GM19395 (cell line): Measurements from ENCODE around the gene FHIP2A.
"Not testable (repeated sequence)": the region's sequence is repeated elsewhere in the genome, so short reads cannot be mapped to it uniquely, and the experiment has no call there.

ENCODE experiments used
- ATAC-seq: cut with Tn5 transposase; IDR thresholded peaks from one replicate; pipeline ENCODE4 v1.9.1; 2021; ENCODE audit warnings: mild to moderate bottlenecking, moderate library complexity; ENCODE audit not compliant: unreplicated experiment

FHIP2A gene

DNA sequence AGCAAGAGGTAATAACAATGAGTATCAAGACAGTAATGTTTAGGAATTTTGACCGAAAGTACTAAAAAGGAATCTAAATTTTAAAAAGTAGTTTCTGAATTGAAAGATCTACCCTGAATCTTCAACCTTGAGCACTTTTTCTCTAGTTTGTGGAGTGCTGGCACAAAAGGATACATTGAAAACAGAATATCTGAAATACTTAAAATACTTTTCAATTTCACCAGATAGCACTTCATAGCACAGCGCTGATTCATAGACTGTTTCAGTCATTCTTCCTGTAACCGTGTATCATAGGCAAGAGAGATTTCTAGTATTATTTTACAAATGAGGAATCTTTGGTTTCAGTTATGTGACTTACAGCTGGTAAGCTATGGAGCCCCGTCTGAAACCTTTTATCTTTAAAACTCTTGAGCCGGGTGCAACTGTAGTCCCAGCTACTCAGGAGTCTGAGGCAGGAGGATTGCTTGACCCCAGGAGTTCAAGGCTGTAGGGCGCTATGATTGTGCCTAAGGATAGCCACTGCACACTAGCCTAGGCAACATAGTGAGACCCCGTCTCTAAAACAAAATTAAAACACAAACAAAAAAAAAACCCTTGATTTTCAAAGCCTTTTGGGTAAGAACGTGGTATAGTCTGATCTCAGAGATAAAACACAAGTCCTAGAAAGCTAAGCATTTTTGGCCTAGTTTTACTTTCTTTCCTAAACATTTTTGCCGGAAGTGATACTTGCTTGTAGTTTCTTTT, 35.1 kb downstream of the FHIP2A start:
- no peak for ATAC-seq

DNA sequence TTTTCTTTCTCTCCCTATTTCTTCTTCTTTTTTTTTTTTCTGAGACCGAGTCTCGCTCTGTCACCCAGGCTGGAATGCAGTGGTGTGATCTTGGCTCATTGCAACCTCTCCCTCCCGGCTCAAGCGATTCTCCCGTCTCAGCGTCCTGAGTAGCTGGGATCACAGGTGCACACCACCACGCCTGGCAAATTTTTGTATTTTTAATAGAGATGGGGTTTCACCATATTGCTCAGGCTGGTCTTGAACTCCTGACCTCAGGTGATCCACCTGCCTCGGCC, 35.6 kb downstream of the FHIP2A start:
- ATAC-seq: not testable (repeated sequence)

DNA sequence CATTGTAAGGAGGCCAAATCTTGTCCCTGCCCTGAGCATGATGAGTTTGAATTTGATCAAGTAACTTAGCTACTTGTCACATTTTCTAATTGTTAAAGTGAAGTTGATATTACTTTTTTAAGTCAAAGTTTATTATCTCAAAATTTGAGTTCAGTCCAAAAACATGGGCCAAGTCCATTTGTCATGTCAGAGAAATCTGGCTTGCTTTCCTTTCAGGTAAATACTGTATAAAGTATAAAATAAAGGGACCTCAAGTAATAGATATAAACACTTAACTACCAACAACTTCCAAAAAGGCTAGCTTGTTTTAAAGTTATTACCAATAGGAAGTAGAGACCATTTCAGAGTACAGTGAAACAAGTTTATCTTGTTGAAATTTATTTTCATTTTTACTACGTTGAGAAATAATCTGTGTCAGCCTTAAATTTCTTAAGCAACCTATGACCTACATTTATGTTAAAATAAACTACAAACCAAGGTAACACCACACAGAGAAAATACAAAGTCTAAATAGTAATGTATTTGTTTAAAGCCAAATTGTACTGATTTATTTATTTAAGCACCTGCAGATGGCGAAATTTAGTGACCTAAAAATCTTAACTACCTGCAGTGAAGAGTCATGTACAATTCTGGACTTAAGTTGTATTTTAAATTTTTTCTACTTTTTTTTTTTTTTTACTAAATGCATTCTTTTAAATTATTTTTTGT, 36.5 kb downstream of the FHIP2A start:
- no peak for ATAC-seq

- no peak for ATAC-seq
Observed at GRCh38 chr10:114859222-114859621, 37.6 kb downstream of the FHIP2A start.

- no peak for ATAC-seq
Observed at GRCh38 chr10:114862456-114862855, 40.9 kb downstream of the FHIP2A start.

DNA sequence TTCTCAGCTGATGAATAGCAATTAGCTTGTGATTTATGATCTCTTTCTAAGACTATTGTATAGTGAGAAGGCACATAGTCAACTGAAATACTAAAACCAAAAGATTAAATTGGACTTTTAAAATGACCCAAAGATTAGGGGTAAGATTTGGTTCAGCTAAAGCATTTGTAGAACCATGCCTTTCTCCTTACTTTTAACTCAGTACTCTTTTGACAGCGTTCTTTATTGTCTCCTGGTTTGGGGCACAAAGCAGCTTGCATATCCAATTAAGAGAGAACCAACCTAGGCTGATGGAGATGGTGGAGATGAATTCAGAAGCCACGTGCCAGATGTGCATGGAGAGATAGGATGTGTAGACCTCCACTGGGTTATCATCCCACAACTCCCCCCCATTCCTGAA, 45.8 kb downstream of the FHIP2A start:
- no peak for ATAC-seq

- ATAC-seq: no peak
Observed at GRCh38 chr10:114868870-114869519, 47.4 kb downstream of the FHIP2A start.

DNA sequence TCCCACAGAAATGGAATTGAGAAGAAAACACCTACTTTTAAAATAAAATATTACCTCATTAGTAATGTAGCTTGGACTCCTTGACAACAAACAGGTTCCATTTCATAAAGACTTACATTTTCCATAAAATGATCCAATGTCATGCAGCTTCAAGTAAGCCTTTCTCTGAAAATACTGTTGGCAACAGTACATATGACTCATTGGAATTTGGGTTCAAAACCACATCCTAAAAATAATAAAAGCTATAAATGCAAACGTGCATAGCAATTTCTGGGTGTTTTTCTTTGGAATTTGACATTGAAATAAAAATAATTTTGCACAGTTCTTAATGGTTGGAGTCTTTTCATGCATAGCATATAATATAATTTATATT, 47.9 kb downstream of the FHIP2A start:
- no peak for ATAC-seq

- ATAC-seq: no peak
Observed at GRCh38 chr10:114870486-114870885, 48.9 kb downstream of the FHIP2A start.

DNA sequence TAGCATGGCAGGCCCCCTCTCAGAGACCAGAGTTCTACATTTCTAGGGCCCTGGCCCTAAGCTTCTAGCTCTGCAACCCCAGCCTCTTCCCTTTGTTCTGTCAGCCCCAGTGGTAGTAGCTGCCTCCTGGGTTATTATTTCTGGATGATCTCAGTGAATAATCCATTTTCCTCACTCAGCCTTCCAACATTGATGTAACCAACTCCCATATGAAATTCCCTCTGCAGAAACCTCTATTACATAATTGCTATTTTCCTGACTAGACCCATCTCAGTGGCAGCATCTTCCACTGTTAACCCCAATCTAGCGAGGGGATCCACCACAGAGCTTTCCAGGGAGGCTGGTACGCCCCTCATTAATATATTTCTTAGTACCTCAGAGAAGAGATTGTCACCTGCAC, 49.8 kb downstream of the FHIP2A start:
- ATAC-seq: no peak
